HepG2 (cell line): Measurements from ENCODE around the gene ZC3H18. TPM values are rescaled to one million over a fixed set of nuclear protein-coding genes. Genes with fewer than 3 reads are reported as not detected.
A peak's percentile ranks its signal among the peaks of the same experiment; 100 is the strongest.

Experiments
- AGO2 ChIP-seq: fragments of 200-400 bp; formaldehyde crosslinking; optimal IDR thresholded peaks from 2 replicates; pipeline ENCODE3; 2017; ENCODE audit warnings: mild to moderate bottlenecking, low read depth, low read length, moderate library complexity
- AHR ChIP-seq: IDR thresholded peaks from 2 replicates; pipeline ENCODE4 v1.6.1; 2018; ENCODE audit warnings: missing genetic modification reagents, missing compliant biosample characterization
- CEBPZ ChIP-seq: IDR thresholded peaks from 2 replicates; pipeline ENCODE4 v1.6.1; 2012; ENCODE audit warnings: low read length, improper control_type of control experiment
- FOXM1 ChIP-seq: sonication (generic); formaldehyde crosslinking; IDR thresholded peaks from 2 replicates; pipeline ENCODE4 v1.5.0; 2020; ENCODE audit warnings: missing genetic modification reagents
- GATAD2A ChIP-seq: IDR thresholded peaks from 2 replicates; pipeline ENCODE4 v1.6.1; 2016
- HOXA9 ChIP-seq: sonication (generic); formaldehyde crosslinking; IDR thresholded peaks from 2 replicates; pipeline ENCODE4 v1.8.1; 2022; ENCODE audit warnings: missing genetic modification reagents, mild to moderate bottlenecking, moderate library complexity, borderline replicate concordance
- NR0B2 ChIP-seq: sonication (generic); formaldehyde crosslinking; IDR thresholded peaks from 2 replicates; pipeline ENCODE4 v1.4.0; 2020; ENCODE audit warnings: mild to moderate bottlenecking, missing genetic modification reagents
- NR3C1 ChIP-seq: sonication (generic); formaldehyde crosslinking; IDR thresholded peaks from 2 replicates; pipeline ENCODE4 v1.4.0; 2020; ENCODE audit warnings: missing genetic modification reagents
- SNAPC4 ChIP-seq: sonication (generic); formaldehyde crosslinking; IDR thresholded peaks from 2 replicates; pipeline ENCODE4 v1.4.0; 2020; ENCODE audit warnings: mild to moderate bottlenecking, missing genetic modification reagents
- ZBTB26 ChIP-seq: IDR thresholded peaks from 2 replicates; pipeline ENCODE4 v1.6.1; 2016; ENCODE audit warnings: missing compliant biosample characterization, missing genetic modification reagents, borderline replicate concordance
- ZBTB7A ChIP-seq: sonication (generic); formaldehyde crosslinking; IDR thresholded peaks from 2 replicates; pipeline ENCODE4 v1.8.0; 2022; ENCODE audit warnings: mild to moderate bottlenecking, missing genetic modification reagents
- ZEB1 ChIP-seq: IDR thresholded peaks from 2 replicates; pipeline ENCODE4 v1.6.1; 2012; ENCODE audit warnings: mild to moderate bottlenecking, low read depth, inconsistent platforms; ENCODE audit not compliant: insufficient replicate concordance
- ZFAT ChIP-seq: sonication (generic); formaldehyde crosslinking; conservative IDR thresholded peaks from 2 replicates; pipeline ENCODE4 v1.8.1; 2023; ENCODE audit warnings: missing genetic modification reagents, inconsistent platforms
- ZNF232 ChIP-seq: sonication (generic); formaldehyde crosslinking; IDR thresholded peaks from 2 replicates; pipeline ENCODE4 v1.4.0; 2020; ENCODE audit warnings: missing genetic modification reagents, borderline replicate concordance
- ZNF263 ChIP-seq: sonication (generic); formaldehyde crosslinking; IDR thresholded peaks from 2 replicates; pipeline ENCODE4 v1.4.0; 2020; ENCODE audit warnings: missing genetic modification reagents
- ZNF564 ChIP-seq: sonication (generic); formaldehyde crosslinking; IDR thresholded peaks from 2 replicates; pipeline ENCODE4 v1.8.1; 2023; ENCODE audit warnings: mild to moderate bottlenecking, missing genetic modification reagents
- ZNF615 ChIP-seq: sonication (generic); formaldehyde crosslinking; IDR thresholded peaks from 2 replicates; pipeline ENCODE4 v1.5.0; 2020; ENCODE audit warnings: mild to moderate bottlenecking, missing genetic modification reagents, borderline replicate concordance
- ZNF670 ChIP-seq: sonication (generic); formaldehyde crosslinking; IDR thresholded peaks from 2 replicates; pipeline ENCODE4 v1.8.0; 2022; ENCODE audit warnings: mild to moderate bottlenecking, missing genetic modification reagents, borderline replicate concordance
- ZNF841 ChIP-seq: sonication (generic); formaldehyde crosslinking; IDR thresholded peaks from 2 replicates; pipeline ENCODE4 v1.8.1; 2023; ENCODE audit warnings: missing genetic modification reagents, borderline replicate concordance
- ZSCAN9 ChIP-seq: IDR thresholded peaks from 2 replicates; pipeline ENCODE4 v1.6.1; 2016; ENCODE audit warnings: borderline replicate concordance
- polyA plus RNA-seq, 8 experiments: library from polyadenylated mRNA; depleted of rRNA in 3 of 8; stranded (reverse) in 7 of 8; unstranded in 1 of 8; fragments of >200 nt; fragmentation: Illumina TruSeq in 4 of 8; extraction: Trizol in 4 of 8; gene quantifications; 2 replicates each; pipeline versions ENCODE4 v1.2.1 to v1.2.3, GENCODE V29; 2011 to 2016; ENCODE audit warnings: low read depth in 4 of 8, missing spikeins in 1 of 8, mixed read lengths in 1 of 8; ENCODE audit not compliant: insufficient read depth in 1 of 8
- total RNA-seq, 5 experiments: library from RNA; depleted of rRNA; stranded (reverse); fragments of >200 nt; fragmentation: Illumina TruSeq; extraction: Trizol; gene quantifications; 2 replicates each; pipeline ENCODE4 v1.2.3, GENCODE V29; 2016; ENCODE audit warnings: low read depth in 1 of 5

Gene ZC3H18
- total and polyA plus RNA-seq, 2 of the 13 experiments (the other 11 are each of a cell fraction or from before 2014, with no cell fraction given) = 11.2 to 27.4 TPM

- TF ChIP-seq SNAPC4 (CRISPR knock-in tag) (peak; percentile 28; the same call in 1 of the 2 replicates), ZNF615 (no peak), ZNF232 (CRISPR knock-in tag) (no peak; the same call in 1 of the 2 replicates), ZNF670 (0 out of 2 replicates have a peak, but pooled peaks have one; percentile 11), AHR (CRISPR knock-in tag) (0 out of 2 replicates have a peak, but pooled peaks have one; percentile 15), ZNF841 (CRISPR knock-in tag) (peak; percentile 55; the same call in 1 of the 2 replicates), NR0B2 (CRISPR knock-in tag) (peak; percentile 15; the same call in 1 of the 2 replicates), ZSCAN9 (CRISPR knock-in tag) (no peak), CEBPZ (no peak), GATAD2A (peak; percentile 27; the same call in 1 of the 2 replicates), FOXM1 (no peak), AGO2 (peak; percentile 33), ZEB1 (peak; percentile 94), ZBTB26 (CRISPR knock-in tag) (0 out of 2 replicates have a peak, but pooled peaks have one; percentile 50), ZNF564 (CRISPR knock-in tag) (peak; percentile 35; the same call in 1 of the 2 replicates), ZFAT (CRISPR knock-in tag) (no peak), HOXA9 (CRISPR knock-in tag) (peak; percentile 49; the same call in 1 of the 2 replicates), ZBTB7A (CRISPR knock-in tag) (peak; percentile 15; the same call in 1 of the 2 replicates), ZNF263 (no peak), NR3C1 (CRISPR knock-in tag) (no peak)
Measured at GRCh38 chr16:88662222-88662842, 92.1 kb downstream of the ZC3H18 start (continued).
